Fibroblast of upper back skin (primary cell): Measurements from ENCODE around the gene TOP2A.
"Not testable (repeated sequence)": the region's sequence is repeated elsewhere in the genome, so short reads cannot be mapped to it uniquely, and the experiment has no call there.

Source experiments
- DNase-seq: peaks from one replicate; pipeline ENCODE4 v3.0.0-alpha.2; 2013

Gene TOP2A

DNA sequence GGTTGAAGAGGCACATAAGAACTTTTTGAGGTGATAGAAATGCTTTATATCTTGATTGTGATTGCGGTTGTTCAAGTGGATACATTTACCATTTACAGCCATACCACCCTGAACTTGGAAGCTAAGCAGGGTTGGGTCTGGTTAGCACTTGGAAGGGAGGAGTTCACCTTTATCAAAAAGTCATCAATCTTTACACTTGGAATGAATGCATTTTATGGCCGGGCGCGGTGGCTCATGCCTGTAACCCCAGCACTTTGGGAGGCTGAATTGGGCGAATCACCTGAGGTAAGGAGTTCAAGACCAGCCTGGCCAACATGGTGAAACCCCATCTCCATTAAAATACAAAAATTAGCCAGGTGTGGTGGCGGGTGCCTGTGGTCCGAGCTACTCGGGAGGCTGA lies 43.7 kb downstream of the TOP2A start:
- DNase-seq = no peak

DNA sequence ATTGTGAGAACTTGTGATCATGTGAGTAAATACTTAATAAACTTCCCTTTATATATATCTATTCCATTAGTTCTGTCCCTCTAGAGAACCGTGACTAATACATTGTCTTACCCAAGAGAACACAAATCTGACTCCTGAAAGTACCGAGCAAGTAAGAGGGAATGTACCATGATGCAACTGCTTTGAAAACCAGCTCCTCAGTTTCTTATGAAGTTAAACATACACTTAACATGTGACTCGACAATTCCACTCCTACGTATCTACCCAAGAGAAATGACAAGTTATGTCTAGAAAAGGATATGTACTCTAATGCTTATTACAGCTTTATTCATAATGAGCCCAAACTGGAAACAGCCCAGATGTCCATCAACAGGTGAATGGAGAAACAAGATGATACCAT lies 44.4 kb downstream of the TOP2A start:
- peak; percentile 73 for DNase-seq

DNA sequence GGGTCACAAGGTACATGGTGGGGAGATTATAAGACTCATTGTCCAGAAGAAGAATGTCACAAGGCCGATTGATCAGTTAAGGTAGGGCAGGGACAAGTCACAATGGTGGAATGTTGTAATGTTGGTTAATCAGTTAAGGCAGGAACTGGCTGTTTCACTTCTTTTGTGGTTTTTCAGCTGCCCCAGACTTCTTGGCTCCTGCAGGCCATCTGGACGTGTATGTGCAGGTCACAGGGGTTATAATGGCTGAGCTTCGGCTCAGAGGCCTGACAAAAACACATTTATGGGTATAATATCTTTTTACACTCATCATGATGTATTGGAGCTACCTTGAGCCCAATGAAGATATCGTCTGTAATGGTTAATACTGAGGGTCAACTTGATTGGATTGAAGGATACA lies 45.1 kb downstream of the TOP2A start:
- DNase-seq = not testable (repeated sequence)

DNA sequence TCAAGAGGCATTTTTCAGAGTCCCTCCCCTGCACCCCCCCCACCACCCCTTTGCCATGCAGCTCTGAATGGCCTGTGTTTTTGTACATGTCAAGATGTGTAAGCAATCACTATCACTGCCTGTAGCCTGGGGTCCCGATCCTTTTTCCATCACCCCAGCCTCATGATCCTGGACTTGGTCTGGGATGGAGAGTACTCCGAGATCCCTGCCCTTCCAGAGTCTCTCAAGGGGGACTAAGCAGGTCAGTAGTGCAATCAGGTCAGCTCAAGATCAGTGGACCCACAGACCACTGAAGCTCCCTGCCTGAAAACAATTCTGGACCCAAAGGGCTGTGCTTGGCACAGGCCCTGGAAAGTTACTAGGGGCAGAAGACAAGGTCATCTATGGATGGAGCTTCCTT lies 45.7 kb downstream of the TOP2A start:
- no peak for DNase-seq

DNA sequence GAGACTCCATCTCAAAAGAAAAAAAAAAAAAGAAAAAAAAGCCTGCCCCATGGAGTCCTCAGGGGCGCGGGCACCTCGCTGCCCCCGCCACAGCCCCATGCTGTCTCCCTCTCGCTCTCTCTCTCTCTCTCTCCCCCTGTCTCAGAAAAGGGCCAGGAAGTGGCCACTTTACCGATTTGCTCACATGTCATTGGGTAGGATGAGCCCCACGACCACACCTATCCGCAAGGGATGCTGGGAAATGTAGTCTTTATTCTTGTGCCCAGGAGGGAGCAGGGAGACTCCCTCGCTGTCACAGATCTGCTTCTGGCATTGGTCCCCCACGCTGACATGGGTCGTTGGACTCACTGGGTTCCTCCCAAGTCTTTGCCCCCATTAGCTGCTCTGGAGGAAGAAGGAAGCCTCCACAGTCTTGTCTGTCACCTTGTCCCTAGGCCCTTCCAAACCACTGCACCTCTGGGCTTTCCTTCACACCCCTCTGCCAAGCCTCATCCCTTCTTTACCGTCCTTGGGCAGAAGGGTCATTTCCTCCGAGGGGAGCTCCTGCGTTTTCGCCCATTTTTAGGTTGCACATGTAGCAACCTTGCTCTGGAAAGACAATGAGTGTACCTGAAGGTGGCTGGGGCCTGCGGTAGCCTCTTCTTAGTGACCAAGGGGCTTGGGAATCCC lies 46.3 kb downstream of the TOP2A start:
- no peak for DNase-seq

DNA sequence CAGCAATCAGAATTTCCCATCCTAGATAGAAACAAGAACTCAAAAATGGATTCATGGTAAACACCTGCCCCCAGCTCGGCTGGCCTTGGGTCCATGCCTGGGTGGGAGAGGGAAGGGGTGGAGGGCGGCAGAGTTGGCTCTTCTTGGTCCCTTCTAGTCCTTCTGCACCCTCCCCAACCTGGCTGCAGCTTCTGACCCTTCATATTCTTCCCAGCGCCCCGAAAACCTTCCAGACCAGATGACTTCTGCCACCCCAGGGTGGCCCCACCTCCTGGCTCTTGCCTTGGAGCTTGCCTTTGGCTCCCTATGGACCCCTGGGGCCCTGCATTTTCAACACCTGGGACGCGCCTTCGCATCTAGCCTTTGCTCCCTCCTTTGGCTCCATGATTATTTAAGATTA lies 47.8 kb downstream of the TOP2A start:
- no peak for DNase-seq

DNA sequence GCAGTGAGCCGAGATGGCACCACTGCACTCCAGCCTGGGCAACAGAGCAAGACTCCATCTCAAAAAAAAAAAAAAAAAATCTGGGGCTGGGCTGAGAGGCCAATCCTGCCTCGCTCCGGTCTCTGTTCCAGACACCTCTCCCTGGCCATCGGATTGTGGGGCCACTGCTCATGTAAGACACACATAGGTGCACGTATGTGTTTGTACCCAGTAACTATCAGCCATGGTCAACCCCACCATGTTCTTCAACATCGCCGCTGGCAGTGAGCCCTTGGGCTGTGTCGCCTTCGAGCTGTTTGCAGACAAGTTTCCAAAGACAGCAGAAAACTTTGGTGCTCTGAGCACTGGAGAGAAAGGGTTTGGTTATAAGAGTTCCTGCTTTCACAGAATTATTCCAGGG lies 50.0 kb downstream of the TOP2A start:
- DNase-seq = not testable (repeated sequence)

DNA sequence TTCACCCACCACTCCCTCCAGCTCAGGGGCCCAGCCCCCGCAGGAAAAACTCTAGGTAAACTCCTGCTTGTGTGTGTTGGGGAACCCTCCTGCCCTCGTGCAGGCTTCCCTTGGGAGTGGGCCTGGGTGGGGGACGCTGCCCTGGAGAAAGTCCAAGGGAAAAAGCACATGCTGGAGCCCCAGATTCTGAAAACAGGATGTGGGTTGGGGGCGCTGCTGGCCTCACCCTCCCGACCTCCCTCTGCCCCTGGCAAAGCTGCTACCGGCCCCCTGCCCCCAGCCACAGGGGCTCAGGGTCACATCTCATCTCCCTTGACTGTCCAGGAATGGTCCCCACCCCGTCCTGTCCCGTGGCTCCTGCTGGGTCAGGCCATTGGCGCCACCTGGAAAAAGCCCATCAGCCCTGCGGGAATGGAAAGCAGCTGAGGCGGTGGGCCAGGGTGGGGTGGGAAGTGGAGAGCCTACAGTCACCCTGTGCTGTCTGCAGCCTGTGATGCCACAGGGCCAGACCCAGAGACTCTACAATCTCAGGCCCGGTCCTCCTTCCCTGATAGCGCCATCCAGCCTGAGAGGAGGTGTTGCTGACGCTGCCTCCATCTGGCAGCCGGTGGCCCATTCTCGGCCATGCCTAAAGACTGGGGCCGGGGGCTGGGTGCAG lies 50.7 kb downstream of the TOP2A start:
- no peak for DNase-seq

DNA sequence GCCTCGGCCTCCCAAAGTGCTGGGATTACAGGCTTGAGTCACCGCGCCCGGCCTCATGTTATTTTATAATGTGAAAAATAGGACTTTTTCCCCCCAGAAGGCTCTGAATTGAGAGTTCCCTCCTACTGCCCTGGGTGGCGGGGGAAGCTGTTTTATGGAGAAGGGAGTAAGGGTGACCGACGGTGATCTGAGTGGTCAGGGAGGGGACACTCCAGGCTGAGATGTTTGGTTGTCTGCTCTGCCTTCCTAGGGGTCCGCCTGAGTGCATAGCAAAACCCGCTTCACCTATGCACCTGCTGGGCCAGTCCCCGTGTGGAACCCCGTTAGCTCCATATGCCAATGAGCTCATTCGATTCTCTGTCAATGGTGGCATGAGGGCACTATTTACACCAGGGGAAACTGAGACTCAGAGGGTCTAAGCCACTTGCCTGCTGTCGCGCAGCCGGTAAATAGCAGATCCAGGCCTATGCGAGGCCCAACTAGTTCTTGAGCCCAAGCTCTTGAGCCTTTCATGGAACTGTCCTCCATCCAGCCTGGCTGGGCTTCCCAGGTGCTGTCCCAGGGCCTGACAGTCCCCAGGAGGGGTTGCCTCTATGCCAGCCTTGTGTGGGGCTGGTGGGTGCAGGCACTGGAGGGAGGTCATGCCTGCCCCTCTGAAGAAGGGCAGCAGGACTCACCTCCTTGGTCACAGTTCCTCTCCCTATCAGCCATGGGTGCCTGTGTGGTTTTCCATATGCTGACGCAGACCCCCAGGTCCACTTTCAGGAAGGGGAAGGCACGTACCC lies 51.4 kb downstream of the TOP2A start:
- DNase-seq = no peak

DNA sequence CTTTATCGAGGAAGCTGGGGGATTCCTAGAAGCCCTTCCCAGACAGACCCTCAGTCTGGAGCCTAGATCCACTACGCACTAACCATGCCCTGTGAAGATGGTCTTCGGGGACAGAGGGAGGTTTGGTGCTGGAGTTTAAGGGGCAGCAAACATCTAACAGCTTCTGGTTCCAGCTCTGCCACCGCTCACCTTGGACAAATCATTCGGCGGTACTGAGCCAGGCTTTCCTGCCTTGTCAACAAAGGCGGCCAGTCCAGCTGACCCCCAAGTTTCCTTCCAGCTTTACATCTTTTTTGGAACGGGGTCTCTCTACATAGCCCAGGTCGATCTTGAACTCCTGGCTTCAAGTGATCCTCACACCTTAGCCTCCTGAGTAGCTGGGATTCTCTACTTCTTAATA lies 52.8 kb downstream of the TOP2A start:
- DNase-seq = no peak

DNA sequence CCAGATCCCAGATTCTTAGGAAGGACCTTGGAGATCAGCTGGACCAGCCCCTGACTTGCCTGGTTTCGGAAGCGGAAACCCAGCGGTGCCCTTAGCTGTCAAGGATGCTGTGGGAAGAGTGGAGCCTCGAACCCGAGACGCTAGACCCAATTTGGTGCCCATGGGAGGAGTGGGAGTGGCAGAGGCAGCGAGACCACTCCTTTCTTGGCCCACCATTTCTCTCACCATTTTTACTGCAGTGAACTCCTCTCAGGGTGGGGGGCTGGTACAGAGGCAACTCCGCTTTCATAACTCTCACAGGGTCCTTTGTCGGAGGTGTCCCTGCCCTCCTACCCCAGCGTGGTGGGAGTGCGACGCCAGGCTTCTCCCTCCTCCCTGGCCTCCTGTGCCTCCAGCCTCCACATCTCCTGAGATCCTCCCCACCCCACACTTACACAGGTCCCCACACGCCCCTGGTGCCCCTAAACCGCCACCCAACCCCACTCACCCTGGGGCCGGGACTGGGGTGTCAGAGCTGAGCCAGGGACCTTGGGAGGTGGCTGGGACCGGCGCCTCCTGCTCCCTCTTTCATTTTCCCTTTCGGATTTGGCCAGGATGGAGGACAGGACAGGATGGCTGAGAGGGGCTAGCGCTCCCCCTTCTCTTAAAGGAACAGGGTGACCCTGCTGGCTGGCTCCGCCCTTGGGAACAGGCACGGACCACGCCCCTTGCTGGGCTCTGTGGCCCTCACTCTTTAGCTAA lies 53.4 kb downstream of the TOP2A start, which contains the start of gene GJD3:
Gene GJD3, minus strand, starts transcription at position 617 of the 741 bp plus-strand sequence. CDS start 922 bp downstream, outside the sequence.
- DNase-seq = no peak

DNA sequence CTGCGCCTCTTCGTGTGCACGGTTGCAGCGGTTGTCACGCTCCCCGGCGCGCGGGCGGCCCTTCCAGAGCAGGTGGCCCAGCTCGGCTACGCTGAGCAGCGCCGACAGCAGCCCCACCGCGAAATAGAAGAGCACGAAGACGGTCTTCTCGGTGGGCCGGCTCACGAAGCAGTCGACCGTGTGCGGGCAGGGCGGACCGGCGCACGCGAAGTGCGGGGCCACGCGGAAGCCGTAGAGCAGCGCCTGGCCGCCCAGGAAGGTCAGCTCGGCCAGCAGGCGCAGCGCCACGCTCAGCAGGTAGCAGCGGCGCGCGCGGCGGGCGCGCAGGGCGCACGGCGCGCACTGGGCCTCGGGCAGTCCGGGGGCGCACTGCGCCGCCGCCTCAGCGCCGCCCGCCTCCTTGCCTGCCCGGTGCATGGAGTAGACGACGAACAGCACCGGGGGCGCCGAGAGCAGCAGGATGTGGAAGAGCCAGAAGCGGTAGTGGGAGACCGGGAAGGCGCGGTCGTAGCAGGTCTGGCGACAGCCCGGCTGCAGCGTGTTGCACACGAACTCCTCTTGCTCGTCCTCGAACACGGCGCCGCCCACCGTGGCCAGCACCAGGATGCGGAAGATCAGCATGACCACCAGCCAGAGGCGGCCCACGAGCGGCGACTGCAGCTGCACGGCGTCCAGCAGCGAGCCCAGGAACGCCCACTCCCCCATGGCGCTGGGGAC lies 54.4 kb downstream of the TOP2A start:
- DNase-seq = no peak

DNA sequence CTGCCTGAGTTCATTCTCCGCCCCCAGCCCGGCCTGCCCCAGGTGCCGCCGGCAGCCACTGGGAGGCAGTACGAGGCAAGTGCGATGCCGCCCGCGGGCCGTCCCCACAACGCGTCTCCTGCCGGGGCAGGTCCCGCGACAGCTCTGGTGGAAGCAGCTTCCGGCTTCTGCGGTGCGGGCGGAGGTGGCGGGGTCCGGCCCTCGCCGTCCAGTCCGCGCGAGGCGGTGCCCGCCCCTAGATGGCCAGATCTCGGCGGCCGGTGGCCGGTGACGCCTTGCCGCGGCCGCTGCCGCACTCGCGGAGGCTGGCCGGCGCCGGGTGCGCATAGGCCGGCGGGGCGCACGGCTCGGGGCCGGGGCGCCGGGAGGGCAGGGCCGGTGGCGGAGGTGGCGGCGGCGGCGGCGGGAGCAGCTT lies 55.0 kb downstream of the TOP2A start:
- DNase-seq = peak; percentile 55

DNA sequence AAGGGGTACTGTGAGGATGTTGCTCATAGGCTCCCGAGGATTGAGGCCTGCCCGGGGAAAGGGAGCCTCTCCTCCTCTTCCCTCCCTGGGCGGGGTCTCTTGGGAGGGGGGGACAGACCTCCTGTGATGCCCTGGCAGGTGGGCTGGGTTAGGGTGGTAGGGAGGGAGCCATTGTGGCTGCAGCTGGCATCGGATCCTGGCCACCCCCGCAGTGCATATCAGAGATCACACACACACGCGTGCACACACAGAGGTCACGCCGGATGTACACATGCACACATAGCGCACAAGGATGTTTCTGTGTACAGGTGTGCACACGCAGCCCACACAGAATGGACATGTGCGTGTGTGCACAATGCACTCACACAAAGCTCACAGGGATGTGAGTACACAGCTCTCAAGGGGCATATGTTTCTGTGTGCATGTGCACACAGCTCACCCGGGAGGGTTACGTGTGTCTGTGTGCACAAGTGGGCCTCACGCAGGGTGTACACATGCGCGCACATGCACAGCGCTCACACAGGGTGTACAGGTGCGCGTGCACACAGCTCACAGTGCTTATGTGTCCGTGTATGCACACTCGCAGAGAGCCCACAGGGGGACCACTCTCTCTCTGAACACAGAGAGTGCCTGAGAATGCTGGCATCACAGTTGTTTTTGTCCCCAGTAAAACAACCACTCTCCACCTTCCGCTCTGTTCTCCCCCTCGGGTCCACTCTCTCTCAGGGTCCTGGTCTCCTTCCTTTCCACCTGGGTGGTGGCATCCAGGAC lies 55.6 kb downstream of the TOP2A start:
- no peak for DNase-seq

DNA sequence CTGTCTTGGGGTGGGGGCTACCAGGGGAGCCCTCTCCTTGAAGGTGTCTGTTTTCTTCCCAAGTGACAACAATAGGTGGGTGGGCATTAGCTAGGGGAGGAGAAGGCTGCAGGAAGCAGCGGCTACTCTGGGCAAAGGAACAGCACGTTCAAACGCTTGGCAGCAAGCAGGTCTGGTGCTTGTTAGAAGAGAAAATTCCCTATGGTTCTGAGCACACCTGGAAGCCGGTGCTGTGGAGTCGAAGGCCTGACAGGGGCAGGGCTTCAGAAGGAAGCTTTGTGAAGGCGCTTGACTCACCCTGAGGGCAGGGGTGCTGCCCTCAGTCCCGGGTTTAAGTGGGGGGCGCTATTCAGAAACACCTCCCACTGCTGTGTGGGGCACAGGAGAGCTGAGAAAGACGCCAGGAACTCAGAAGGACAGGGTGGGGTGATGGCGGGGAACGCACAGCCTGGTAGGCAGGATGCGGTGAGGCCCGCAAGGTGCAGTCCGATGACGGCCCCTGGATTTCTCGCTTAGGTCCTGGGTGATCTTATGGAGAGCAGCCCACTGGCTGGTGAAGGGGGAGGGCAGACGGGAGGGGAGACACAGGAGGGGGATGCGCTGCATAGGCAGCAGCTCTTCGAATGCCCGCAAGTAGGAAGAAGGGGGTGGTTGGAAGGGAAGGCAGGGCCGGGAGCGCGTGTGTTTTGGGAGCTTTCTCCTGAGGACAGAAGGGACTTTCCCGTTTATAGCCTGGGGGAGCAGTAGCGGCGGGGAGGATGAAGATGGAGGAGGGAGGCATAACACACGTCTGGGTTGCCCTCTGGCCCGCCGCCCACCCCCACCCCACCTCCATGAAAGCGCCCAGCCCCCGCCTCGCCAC lies 56.4 kb downstream of the TOP2A start:
- no peak for DNase-seq

DNA sequence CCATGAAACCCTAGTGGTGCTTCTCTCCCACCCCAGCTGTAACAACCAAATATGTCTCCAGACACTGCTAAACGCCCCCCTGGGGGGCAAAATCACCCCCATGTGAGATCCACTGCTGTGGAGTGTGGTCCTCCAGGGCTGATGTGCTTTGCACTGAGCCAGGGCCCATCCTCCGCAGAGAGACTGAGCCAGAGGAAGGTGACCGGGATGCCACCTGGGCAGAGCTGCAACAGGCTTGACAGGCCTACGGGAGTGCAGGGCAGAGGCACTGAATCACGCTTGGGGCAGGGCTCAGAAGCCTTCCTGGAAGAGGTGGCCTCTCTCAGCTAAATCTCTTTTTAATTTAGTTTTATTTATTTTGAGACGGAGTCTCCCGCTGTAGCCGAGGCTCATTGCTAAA lies 57.6 kb downstream of the TOP2A start:
- DNase-seq = no peak

DNA sequence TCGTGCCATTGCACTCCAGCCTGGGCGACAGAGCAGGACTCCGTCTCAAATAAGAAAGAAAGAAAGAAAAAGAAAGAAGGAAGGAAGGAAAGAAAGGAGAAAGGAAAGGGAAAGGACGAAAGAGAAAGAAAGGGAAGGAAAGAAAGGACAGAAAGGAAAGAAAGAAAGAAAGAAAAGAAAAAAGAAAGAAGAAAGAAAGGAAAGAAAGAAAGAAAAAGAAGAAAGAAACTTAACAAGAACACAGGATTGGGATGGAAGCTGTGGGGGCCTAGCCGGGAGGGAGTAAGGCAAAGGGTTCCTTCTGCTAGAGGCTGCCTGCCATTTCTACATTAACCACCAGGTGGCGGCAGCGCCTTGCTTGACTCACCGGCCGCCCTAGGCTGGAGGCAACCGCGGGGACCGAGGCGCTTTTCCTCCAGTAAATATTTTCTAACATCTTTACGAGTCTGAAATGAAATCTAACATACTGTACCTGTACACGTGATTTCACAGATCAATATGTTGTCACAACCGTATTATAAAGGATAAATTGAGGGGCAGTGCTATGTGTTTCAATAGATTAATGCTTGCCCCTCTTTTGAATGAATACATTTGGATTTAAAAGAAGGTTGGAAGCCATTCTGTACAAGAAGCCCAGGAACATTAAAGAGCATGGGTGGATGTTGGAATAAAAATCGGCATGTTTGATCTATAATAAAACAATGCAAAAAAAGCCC lies 59.2 kb downstream of the TOP2A start:
- DNase-seq = peak; percentile 78

DNA sequence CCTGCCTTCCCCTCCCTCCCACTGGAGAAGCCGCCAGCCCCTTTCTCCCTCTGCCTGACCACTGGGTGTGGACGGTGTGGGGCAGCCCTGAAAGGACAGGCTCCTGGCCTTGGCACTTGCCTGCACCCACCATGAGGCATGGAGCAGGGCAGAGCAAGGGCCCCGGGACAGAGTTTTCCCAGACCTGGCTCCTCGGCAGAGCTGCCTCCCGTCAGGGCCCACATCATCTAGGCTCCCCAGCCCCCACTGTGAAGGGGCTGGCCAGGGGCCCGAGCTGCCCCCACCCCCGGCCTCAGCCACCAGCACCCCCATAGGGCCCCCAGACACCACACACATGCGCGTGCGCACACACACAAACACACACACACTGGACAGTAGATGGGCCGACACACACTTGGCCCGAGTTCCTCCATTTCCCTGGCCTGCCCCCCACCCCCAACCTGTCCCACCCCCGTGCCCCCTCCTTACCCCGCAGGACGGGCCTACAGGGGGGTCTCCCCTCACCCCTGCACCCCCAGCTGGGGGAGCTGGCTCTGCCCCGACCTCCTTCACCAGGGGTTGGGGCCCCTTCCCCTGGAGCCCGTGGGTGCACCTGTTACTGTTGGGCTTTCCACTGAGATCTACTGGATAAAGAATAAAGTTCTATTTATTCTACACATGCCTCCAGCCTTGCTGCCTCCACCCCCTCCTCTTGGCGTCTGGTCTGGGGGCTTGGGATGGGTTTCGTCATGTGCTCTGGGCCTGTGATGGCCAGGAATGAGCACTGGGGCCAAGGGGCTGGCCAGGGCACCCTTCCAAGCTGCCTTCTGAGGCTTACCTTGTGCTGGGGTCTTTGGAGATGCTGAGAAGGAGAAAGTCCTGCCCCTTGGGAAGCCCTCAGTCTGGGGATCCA lies 60.5 kb downstream of the TOP2A start:
- DNase-seq = no peak
